ENCODE measurements around the gene GPR32.
A peak's percentile ranks its signal among the peaks of the same experiment; 100 is the strongest.
"Not testable (repeated sequence)": the region's sequence is repeated elsewhere in the genome, so short reads cannot be mapped to it uniquely, and the experiment has no call there.

The GPR32 gene

GRCh38 chr19:50770164-50770563 lies at the start of gene GPR32:
GPR32 (plus strand) TSS chr19:50770464; CDS start chr19:50770601, 137 bp downstream.
- not testable (repeated sequence) for DNase-seq

DNA sequence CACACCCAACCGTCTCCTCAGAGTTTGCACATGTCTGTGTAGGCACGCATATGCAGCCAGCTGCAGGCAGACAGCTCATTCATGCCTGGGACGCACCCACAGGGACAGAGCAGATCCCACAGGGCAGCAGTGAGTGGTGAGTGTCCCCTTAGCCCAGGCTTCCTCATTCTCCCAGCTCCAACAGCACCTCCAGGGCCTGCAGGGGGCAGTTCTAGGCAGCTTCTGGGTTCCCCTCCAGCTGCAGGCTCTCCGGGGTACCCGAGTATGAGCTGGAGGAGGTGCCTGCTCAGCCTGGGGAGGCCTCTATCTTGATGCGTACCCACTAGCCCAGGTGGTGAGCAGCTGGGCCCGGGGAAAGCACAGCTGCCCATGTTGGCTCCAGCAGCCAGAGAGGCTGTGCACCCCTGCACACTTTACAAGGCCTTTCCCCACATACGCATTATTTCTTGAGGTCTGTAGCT lies 49.3 kb upstream of the GPR32 start:
- no peak for DNase-seq

DNA sequence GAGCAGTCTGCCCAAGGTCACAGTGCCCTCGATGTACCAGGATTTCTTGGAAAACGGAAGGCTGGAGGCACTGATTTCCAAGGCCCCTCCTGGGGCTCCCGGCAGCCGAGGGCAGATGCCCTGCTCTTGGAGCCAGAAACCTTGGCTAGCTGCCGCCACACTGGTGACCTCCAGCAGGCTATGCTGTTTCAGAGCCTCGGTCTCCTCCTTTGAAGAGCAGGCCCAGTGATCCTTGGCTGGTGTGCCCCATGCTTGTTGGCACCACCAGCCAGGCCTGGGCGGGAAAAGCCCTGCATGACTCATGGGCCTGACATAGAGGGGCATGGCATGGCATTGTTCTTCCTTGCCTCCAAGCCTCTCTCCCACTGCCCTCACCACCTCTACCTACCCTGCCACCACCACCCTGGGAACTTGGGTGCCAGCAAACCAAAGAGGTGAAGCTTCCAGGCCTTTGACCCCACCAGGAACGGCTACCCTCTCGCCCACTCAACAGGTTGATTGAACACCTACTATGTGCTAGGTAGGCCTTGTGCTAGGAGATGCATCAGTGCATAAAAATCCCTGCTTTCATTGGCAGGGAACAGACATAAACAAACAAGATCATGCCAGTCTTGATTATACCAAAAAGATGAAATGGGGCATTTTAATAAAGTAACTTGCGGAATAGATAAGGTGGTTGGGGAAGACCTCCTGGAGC lies 48.7 kb upstream of the GPR32 start:
- DNase-seq, result no peak

DNA sequence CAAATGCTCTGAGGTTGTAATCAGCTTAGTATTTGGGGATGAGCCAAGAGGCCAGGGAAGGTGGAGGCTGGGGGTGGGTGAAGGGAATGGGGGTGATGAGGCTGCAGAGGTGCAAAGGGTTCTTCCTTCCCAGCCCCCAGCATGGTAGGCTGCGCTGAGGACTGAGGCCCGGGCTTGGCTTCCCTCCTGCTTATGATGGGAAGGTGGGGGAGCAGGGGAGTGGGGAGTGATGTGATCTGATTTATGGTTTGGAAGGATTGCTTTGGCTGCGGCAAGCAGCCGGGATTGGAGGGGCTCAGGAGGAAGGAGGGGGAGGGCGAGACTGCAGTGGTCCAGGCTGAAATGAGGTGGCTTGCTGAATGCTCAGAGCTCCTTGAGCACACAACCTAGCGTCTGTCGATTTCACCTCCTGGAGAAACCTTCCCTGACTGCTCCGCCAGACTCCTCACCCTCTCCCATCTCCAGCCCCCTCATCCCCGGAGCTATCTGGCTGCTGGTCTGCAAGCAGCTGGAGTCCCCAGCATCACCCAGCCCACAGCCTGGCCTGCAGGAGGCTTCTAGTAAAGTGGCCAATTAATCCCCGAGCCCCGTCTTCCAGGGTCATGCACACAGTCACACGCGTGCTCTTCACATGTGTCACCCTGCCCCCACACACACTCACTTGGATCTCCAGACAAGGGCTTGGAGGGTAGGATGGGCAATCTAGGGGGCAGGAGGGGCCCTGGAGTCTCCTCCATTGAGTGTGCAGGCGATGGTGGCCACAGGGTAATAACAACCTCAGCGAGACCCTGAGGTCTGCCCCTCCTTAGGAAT lies 47.9 kb upstream of the GPR32 start:
- no peak for DNase-seq

- DNase-seq, result no peak
Observed at GRCh38 chr19:50723069-50723468, 47.2 kb upstream of the GPR32 start, which contains the start of gene CLEC11A. CLEC11A (plus strand) TSS chr19:50723364; CDS start chr19:50723526, 162 bp downstream.

DNA sequence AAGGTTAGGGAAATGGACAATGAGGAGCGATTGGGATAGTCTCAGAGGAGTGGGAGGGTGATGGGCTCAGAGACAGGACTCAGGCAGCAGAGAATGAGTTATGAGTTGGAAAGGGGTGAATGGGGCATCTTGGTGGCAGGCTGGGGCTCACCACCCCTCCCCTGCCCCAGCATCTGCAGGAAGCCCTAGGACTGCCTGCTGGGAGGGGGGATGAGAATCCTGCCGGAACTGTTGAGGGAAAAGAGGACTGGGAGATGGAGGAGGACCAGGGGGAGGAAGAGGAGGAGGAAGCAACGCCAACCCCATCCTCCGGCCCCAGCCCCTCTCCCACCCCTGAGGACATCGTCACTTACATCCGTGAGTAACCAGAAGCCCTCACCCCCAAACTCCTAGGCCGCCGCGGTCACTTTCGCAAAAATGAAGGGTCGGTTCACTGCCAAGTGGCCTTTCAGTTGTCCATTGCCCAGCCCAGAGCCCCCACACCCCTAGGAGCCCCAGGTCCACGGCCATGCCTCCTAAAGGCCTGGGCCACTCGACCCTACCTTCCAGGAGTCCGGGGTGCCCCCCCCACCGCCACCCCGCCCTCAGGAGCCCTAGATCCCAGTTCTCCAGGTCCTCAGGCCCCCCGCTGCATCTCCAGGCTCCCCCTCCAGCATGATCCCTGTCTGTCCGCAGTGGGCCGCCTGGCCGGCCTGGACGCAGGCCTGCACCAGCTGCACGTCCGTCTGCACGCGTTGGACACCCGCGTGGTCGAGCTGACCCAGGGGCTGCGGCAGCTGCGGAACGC lies 46.3 kb upstream of the GPR32 start:
- no peak for DNase-seq

DNA sequence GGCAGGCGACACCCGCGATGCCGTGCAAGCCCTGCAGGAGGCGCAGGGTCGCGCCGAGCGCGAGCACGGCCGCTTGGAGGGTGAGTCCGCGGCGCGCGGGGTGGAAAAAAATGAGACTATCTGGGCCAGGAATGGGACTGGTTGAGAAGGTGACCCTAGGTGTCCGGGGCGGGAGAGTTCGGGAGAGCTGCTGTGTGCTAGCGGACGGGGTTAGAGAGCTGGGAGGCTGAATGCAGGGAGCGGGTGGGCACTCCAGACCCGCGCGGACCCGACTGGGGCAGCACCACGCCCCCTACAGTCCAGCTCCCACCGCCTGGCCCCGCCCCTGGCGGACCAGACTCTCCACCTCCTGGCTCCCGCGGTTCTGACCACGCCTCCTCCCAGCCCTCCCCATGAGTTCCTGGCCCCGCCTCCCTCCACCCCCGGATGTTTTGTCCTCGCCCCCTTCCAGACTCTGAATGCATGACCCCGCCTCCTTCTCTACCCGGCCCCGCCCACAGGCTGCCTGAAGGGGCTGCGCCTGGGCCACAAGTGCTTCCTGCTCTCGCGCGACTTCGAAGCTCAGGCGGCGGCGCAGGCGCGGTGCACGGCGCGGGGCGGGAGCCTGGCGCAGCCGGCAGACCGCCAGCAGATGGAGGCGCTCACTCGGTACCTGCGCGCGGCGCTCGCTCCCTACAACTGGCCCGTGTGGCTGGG lies 45.6 kb upstream of the GPR32 start:
- DNase-seq, result peak; percentile 86

DNA sequence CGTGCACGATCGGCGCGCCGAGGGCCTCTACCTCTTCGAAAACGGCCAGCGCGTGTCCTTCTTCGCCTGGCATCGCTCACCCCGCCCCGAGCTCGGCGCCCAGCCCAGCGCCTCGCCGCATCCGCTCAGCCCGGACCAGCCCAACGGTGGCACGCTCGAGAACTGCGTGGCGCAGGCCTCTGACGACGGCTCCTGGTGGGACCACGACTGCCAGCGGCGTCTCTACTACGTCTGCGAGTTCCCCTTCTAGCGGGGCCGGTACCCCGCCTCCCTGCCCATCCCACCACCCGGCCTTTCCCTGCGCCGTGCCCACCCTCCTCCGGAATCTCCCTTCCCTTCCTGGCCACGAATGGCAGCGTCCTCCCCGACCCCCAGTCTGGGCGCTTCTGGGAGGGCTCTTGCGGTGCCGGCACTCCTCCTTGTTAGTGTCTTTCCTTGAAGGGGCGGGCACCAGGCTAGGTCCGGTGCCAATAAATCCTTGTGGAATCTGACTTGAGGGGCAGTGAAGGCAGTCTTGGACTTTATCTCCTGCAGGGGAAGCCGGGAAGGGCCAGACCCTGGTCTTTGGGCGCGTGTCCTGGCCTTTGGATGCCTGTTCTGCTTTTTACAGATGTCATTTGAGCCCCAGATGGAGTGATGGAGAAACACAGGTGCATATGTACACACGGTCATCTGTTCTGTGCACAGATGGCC lies 44.9 kb upstream of the GPR32 start:
- DNase-seq, result no peak

DNA sequence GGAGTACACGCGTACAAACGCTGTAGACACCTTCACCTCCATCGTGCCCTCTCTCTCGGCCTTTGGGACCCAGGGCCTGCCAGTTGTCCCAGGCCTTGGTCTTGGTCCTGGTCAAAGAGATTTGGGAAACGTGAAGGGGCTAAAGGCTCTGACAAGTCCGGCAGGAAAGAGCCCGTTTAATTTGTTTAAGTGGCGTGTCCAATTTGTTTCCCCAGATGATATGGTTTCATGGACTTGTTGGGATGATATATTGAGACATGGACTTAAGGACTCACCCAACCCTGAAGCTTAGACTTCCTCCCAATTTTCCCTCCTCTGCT lies 44.4 kb upstream of the GPR32 start:
- DNase-seq, result no peak

DNA sequence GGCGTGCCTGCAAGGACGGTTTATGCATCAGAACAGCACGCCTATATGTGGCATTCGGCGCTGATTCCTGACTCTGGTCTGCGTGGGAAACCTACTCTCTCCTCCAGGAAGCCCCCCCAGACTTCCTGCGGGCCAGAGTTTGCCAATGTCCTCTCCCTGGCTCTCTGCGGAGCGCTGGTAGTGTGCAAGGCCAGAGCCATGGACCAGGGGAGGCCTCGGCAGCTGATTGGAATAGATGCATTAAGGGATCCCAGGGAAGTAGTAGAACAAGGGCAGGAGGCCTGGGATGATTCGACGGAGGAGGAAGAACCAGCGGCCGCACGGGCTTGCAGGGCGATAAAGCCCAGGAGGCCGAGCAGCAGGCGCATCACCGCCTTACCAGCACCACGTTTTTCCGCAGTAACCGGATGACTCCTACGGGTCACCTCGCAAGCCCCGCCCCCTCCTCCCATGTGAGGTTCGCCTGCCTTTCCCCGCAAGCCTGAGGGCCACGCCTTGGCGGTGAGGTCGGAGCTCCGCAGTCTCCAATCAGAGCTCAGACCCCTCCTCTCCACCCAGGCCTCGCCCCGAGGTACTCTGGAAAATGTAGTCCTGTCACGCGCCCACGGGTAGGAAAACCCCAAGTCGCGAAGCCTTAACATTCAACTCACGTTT lies 42.1 kb upstream of the GPR32 start:
- peak; percentile 43 for DNase-seq

GRCh38 chr19:50729894-50730293 lies 40.4 kb upstream of the GPR32 start:
- DNase-seq, result no peak

DNA sequence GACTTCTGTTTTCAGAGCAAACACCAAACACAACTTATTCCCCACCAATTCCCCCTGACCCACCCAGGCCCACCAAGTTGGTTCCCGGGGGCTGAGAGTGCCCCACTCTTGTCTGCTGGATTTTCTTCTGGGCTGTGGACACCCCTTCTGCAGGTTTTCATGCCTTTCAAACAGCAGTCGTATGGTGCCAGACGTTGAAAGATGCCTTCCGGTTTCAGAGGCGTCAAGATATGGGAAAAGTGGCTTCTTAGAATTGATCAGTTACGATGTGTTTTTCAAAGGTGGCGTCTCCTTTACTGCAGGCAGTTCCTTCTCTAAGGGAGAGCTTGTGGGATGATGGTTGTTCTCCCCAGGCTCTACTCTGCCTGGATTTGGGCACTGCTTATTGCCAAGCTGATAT lies 34.4 kb upstream of the GPR32 start:
- DNase-seq, result no peak

DNA sequence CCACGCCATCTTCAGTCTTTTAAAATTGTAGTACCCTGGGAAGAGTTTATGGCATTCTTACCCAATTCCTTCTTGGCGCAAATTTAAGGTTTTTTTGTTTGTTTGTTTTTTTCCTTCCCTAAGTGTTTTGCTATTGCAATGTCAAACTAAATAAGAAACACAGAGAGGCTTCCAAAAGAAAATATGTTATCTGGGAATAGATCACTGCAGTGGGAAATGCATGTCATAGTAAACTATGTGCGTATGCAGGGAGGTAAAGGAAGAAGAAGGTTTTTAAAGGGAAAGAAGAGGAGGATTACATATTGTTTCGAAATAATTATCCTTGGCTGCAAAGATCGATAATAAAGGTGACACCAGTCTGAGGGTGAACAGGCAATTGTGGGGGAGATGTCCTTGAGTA lies 33.9 kb upstream of the GPR32 start:
- DNase-seq, result no peak

GRCh38 chr19:50739132-50739913 lies 30.9 kb upstream of the GPR32 start:
- no peak for DNase-seq

DNA sequence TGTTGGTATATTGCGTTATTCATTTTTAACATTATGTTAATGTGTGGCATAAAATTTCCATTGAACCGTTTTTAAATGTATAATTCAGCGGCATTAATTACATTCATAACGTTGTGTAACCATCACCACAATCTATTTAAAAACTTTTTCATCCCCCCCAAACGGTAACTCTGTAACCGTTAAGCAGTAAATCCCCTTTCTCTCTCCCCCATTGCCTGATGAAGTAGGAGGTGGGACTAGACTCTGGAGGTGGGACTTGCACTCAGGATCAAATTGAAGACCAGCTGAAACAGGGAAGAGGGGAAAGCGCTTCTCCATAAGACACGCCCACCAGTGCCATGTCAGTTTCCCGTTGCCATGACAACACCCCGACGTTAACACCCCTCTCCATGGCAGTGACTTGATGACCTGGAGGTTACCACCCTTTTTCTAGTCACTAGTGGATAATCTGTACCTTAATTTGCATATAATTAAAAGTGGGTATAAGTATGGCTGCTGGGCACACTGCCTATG lies 30.3 kb upstream of the GPR32 start:
- no peak for DNase-seq

DNA sequence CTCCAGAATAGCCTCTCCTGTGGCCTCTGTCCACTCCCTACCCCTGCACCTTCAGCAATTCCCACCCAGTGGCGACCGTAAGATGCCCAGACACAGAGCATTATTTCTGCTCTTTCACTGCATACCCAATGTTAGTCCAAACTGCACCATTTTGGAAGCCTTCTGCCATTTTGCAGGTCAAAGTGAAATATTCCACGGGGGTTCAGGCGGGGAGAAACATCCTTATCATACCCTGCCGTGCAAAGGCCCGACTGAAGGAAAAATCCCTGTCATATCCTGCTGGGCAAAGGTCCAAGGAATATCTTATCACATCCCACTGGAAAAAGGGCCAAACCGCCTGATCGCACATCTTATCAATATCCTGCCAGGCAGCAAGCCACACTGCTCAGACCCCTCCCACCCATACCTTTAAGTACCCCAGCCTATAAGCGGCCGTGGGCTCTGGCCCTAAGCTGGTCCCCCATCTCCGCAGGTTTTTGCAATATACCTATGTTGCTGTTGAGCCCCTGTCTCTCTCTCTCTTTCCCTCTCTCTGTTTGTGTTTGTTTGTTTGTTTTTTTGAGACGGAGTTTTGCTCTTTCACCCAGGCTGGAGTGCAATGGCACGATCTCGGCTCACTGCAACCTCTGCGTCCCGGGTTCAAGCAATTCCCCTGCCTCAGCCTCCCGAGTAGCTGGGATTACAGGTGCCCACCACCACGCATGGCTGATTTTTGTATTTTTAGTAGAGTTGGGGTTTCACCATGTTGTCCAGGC lies 28.9 kb upstream of the GPR32 start:
- DNase-seq, result no peak

GRCh38 chr19:50743537-50743936 lies 26.7 kb upstream of the GPR32 start:
- no peak for DNase-seq

- DNase-seq, result no peak
Observed at GRCh38 chr19:50745221-50745620, 25.0 kb upstream of the GPR32 start.

GRCh38 chr19:50747141-50747540 lies 23.1 kb upstream of the GPR32 start:
- DNase-seq, result not testable (repeated sequence)

DNA sequence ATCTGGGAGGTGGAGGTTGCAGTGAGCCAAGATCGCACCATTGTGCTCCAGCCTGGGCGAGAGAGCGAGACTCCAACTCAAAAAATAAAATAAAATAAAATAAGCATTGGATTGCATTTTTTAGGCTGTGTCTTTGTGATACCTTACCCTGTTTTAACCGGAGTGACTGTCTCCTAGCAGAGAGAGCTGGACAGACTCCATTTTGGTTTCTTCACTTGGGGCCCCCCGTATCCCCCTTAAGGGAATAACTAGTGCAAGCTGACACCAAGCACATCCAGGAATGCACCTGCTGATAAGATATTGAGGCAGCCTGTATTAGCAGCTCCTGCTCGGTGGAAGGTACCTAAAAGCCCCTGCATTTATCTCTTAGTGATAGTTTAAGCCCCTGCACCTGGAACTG lies 20.8 kb upstream of the GPR32 start:
- no peak for DNase-seq

Data from activated CD4-positive, alpha-beta T cell treated with anti-CD3 and anti-CD28 coated beads for 1 hour (primary cell).